GM18909 (cell line): Measurements from ENCODE around the gene PLPP1.
A peak's percentile ranks its signal among the peaks of the same experiment; 100 is the strongest.

ENCODE experiments used
- ATAC-seq: cut with Tn5 transposase; IDR thresholded peaks from one replicate; pipeline ENCODE4 v1.9.1; 2021; ENCODE audit warnings: mild to moderate bottlenecking; ENCODE audit not compliant: unreplicated experiment, poor library complexity

PLPP1 gene

GRCh38 chr5:55534436-55535198 lies at the start of gene PLPP1:
Gene PLPP1 (minus strand): TSS chr5:55534964. CDS start chr5:55534629, 335 bp downstream.
- peak; percentile 82 for ATAC-seq

- no peak for ATAC-seq
These were observed 48.8 kb upstream of the PLPP1 start for GRCh38 chr5:55583578-55583977.

GRCh38 chr5:55582256-55582655 lies 47.5 kb upstream of the PLPP1 start:
- no peak for ATAC-seq

- ATAC-seq = no peak
These were observed 45.3 kb upstream of the PLPP1 start for GRCh38 chr5:55580042-55580441.

- ATAC-seq = no peak
These were observed 44.0 kb upstream of the PLPP1 start for GRCh38 chr5:55578771-55579170.

- no peak for ATAC-seq
These were observed 42.7 kb upstream of the PLPP1 start for GRCh38 chr5:55577353-55578060.

- ATAC-seq = no peak
These were observed 41.9 kb upstream of the PLPP1 start for GRCh38 chr5:55576661-55577060.

GRCh38 chr5:55575815-55576583 lies 41.2 kb upstream of the PLPP1 start:
- ATAC-seq = no peak

GRCh38 chr5:55572600-55572999 lies 37.8 kb upstream of the PLPP1 start:
- no peak for ATAC-seq

- ATAC-seq = no peak
These were observed 37.3 kb upstream of the PLPP1 start for GRCh38 chr5:55572020-55572419.

- no peak for ATAC-seq
These were observed 35.8 kb upstream of the PLPP1 start for GRCh38 chr5:55570570-55570969.

- ATAC-seq = no peak
These were observed 35.3 kb upstream of the PLPP1 start for GRCh38 chr5:55570026-55570425.

- no peak for ATAC-seq
These were observed 34.7 kb upstream of the PLPP1 start for GRCh38 chr5:55569513-55569865.

GRCh38 chr5:55568654-55569512 lies 34.1 kb upstream of the PLPP1 start:
- no peak for ATAC-seq

- no peak for ATAC-seq
These were observed 30.0 kb upstream of the PLPP1 start for GRCh38 chr5:55564721-55565120.

- no peak for ATAC-seq
These were observed 23.7 kb upstream of the PLPP1 start for GRCh38 chr5:55558484-55558883.

- ATAC-seq = no peak
These were observed 22.4 kb upstream of the PLPP1 start for GRCh38 chr5:55557123-55557522.

GRCh38 chr5:55554585-55555202 lies 19.9 kb upstream of the PLPP1 start:
- ATAC-seq = no peak

- no peak for ATAC-seq
These were observed 17.1 kb upstream of the PLPP1 start for GRCh38 chr5:55551904-55552303.

GRCh38 chr5:55551358-55551757 lies 16.6 kb upstream of the PLPP1 start:
- no peak for ATAC-seq
